Cardiac muscle cell (in vitro differentiated cells and primary cell): ENCODE data around the gene USP47. TPM values are rescaled to one million over a fixed set of nuclear protein-coding genes. Genes with fewer than 3 reads are reported as not detected.

Experiments
- DNase-seq, 2 donors: peaks; one replicate each; pipeline versions ENCODE4 v3.0.0 to v3.0.0-alpha.2; 2010 to 2017; ENCODE audit warnings: low read depth in 1 of 2, low spot score in 1 of 2
- H3K27ac ChIP-seq: fragments of 200-600 bp; sonication (generic); 2 replicates; pipeline ENCODE4 v1.5.1; 2016
- H3K27me3 ChIP-seq: fragments of 200-600 bp; sonication (generic); 2 replicates; pipeline ENCODE4 v1.6.0; 2016; ENCODE audit warnings: control low read depth
- H3K36me3 ChIP-seq: fragments of 200-600 bp; sonication (generic); 2 replicates; pipeline ENCODE4 v1.5.1; 2016; ENCODE audit warnings: control low read depth
- H3K4me1 ChIP-seq: fragments of 200-600 bp; sonication (generic); 2 replicates; pipeline ENCODE4 v1.8.1; 2017; ENCODE audit warnings: low read depth, mild to moderate bottlenecking, mixed run types
- H3K4me3 ChIP-seq: fragments of 200-600 bp; sonication (generic); 2 replicates; pipeline ENCODE4 v1.5.1; 2016; ENCODE audit warnings: mild to moderate bottlenecking
- H3K9me3 ChIP-seq: fragments of 200-600 bp; sonication (generic); 2 replicates; pipeline ENCODE4 v1.5.1; 2017; ENCODE audit warnings: low read depth, mild to moderate bottlenecking, control low read depth
- CTCF ChIP-seq: IDR thresholded peaks from 2 replicates; pipeline ENCODE4 v1.5.1; 2012; ENCODE audit warnings: low read depth, mild to moderate bottlenecking, low read length
- polyA plus RNA-seq: library from polyadenylated mRNA; unstranded; fragments of >200 nt; fragmentation: Nextera tagmentation; extraction: Ambion mirVana; gene quantifications from 2 replicates; pipeline ENCODE4 v1.2.1, GENCODE V29; 2016
- total RNA-seq: library from RNA; depleted of rRNA; stranded (reverse); fragments of >200 nt; gene quantifications from 2 replicates; pipeline ENCODE4 v1.2.3, GENCODE V29; 2016

USP47 gene
- total and polyA plus RNA-seq, 2 experiments from 2014 or later, result 46.6 to 59.6 TPM

- Histone ChIP-seq H3K36me3 (no peaks in the 10 kb centered on the region), H3K4me3 (no peak overlapping the region), H3K9me3 (no peaks in the 10 kb centered on the region), H3K4me1 (peaks cover 8% of the 10 kb centered on the region), H3K27ac (no peak overlapping the region), H3K27me3 (peaks cover 3% of the 10 kb centered on the region)
- no peak for TF ChIP-seq CTCF
- no peak for DNase-seq
Observed at GRCh38 chr11:11806586-11806985, 35.2 kb upstream of the USP47 start.

GRCh38 chr11:11807811-11808782 is 33.7 kb upstream of the USP47 start:
- no peaks in the 10 kb centered on the region for H3K9me3 ChIP-seq
- peaks cover 8% of the 10 kb centered on the region for H3K4me1 ChIP-seq
- no peak overlapping the region for H3K27ac ChIP-seq
- no peaks in the 10 kb centered on the region for H3K36me3 ChIP-seq
- DNase-seq, result no peak
- no peak for TF ChIP-seq CTCF
- H3K4me3 ChIP-seq, result no peak overlapping the region
- peaks cover 3% of the 10 kb centered on the region for H3K27me3 ChIP-seq

GRCh38 chr11:11808992-11809615 is 32.7 kb upstream of the USP47 start:
- peak overlapping the region; percentile 36 for H3K27ac ChIP-seq
- H3K9me3 ChIP-seq, result no peaks in the 10 kb centered on the region
- no peak overlapping the region for H3K4me3 ChIP-seq
- no peaks in the 10 kb centered on the region for H3K36me3 ChIP-seq
- H3K4me1 ChIP-seq, result peaks cover 8% of the 10 kb centered on the region
- no peak for TF ChIP-seq CTCF
- no peak for DNase-seq
- H3K27me3 ChIP-seq, result no peaks in the 10 kb centered on the region

DNA sequence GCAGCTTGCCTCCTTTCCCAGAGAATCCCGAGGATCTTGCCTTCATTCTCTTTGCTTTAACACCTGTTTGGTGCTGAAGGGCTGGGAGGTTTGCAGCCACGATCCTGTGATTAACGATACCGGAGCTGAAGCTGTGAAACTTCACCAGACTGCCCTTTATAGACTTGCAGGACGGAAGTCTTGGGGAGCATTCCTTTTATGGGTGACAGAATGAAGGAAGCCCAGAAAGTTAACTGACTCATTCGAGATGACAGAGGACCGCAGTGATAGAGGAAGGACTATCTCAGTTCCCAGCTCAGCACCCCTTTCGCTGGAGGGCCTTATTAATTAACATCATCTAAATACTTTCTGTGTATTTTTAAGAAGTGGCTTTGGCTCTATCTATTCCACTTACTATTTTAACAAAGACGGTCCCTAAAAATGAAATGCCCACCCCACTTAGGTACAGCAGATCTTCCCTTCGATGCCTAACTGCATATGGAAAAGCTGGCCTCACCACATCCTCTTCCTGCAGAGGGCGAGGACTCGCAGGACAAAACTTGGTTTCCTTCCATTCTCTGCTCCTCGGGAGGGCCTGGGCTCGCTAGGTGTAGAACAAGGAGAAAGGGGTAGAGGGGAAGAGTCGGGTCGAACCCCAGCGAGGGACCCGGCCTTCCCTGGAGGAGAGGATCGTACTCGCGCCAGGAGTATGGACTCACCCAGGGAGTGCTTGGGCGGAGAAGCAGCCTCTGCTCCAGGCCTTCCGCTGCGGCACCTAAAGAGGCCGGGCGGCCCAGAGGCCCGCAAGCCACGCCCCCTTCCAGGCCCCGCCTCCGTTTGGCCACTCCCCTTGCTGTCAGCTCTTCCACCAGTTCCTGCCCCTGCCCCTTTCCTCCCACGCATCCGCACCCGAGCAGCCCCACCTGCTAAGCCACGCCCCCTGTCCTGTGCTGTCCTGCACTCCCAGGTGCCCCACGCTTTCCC is 30.7 kb upstream of the USP47 start:
- TF ChIP-seq CTCF, result no peak
- H3K27me3 ChIP-seq, result no peaks in the 10 kb centered on the region
- H3K27ac ChIP-seq, result no peak overlapping the region
- no peak overlapping the region for H3K4me3 ChIP-seq
- DNase-seq, result no peak
- H3K9me3 ChIP-seq, result no peaks in the 10 kb centered on the region
- peaks cover 8% of the 10 kb centered on the region for H3K4me1 ChIP-seq
- no peaks in the 10 kb centered on the region for H3K36me3 ChIP-seq
